GM19351 (cell line): Measurements from ENCODE around the gene ENTREP3.

Experiments
- ATAC-seq: cut with Tn5 transposase; IDR thresholded peaks from one replicate; pipeline ENCODE4 v1.9.1; 2021; ENCODE audit warnings: mild to moderate bottlenecking, moderate library complexity; ENCODE audit not compliant: unreplicated experiment

Gene ENTREP3

GRCh38 chr1:155202731-155203515 lies 52.4 kb downstream of the ENTREP3 start:
- ATAC-seq, result no peak

- ATAC-seq, result no peak
Measured at GRCh38 chr1:155202198-155202597, 53.1 kb downstream of the ENTREP3 start.

DNA sequence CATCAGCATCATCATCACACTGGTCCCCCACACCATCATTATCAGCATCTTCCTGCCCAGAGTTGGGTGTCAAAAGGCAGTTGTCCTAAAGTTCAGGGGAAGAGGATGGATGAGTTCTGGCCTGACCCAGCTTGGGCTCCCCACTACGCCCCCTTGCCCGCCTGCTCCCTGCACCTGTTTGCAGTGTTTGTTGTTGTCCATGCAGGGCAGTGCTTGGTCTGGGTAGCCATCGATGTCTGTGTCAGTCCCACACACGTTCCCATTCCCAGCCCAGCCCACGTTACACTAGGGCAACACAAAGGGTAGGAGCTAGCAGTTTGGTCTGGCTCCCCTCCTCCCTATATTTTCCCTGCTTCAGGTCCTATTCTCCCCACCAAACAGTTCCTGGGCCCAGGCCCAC lies 54.4 kb downstream of the ENTREP3 start:
- no peak for ATAC-seq

DNA sequence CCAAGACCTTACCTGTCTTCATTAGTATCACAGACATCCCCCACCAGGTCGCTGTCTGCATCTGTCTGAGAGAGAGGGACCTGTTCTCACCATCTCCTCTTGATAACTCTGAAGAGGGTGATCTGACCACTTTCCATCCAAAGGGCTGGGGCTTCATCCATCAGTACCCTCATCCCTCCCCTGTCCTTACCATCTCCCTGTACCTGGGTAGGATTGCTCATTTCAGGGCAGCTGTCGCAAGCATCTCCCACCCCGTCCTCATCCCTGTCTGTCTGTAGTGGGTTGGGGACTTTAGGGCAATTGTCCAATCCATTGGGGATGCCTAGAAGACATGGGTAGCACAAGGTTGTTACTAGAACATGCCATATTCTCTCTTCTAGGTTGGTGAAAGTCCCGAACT lies 55.5 kb downstream of the ENTREP3 start:
- ATAC-seq, result no peak

GRCh38 chr1:155198547-155198906 lies 56.8 kb downstream of the ENTREP3 start:
- ATAC-seq, result no peak

- no peak for ATAC-seq
Measured at GRCh38 chr1:155197901-155198546, 57.3 kb downstream of the ENTREP3 start.
